ENCODE measurements around the gene CTTN. TPM values are rescaled to one million over a fixed set of nuclear protein-coding genes. Genes with fewer than 3 reads are reported as not detected.

Gene CTTN
- total and polyA plus RNA-seq, 8 donors = 68.7 to 130 (median 87.6) TPM

GRCh38 chr11:70440206-70440605, 41.9 kb downstream of the CTTN start:
- TF ChIP-seq CTCF (IDR thresholded peaks at IDR 0.05) = no peak
- Histone ChIP-seq H3K27me3 (no peaks in the 10 kb centered on the region), H3K27ac (no peak overlapping the region), H3K9me3 (no peaks in the 10 kb centered on the region), H3K4me3 (no peak overlapping the region), H3K4me1 (no peaks in the 10 kb centered on the region), H3K36me3 (peaks cover 0 to 14% (median 8%) of the 10 kb centered on the region in 3 donors)
- intact Hi-C loops (cut with DNase I) = no loop called here
- FAIRE-seq = no peak
- no peak for DNase-seq
- ATAC-seq = no peak
- 87 to 90% methylated on average over 6 of the region's 6 CpGs for WGBS, 2 donors

GRCh38 chr11:70443773-70444030, 45.4 kb downstream of the CTTN start:
- ATAC-seq = no peak
- Histone ChIP-seq H3K36me3 (no peaks in the 10 kb centered on the region), H3K27me3 (no peaks in the 10 kb centered on the region), H3K4me3 (no peak overlapping the region), H3K9me3 (no peaks in the 10 kb centered on the region), H3K27ac (no peak overlapping the region), H3K4me1 (no peaks in the 10 kb centered on the region)
- no peak for DNase-seq
- FAIRE-seq = no peak
- TF ChIP-seq CTCF (IDR thresholded peaks at IDR 0.05) = no peak
- WGBS, 2 donors = 66 to 70% methylated on average over 11 of the region's 11 CpGs
- intact Hi-C loops (cut with DNase I) = no loop called here

- 84 to 92% methylated on average over 11 of the region's 11 CpGs for WGBS, 2 donors
- Histone ChIP-seq H3K4me3 (no peak overlapping the region), H3K36me3 (no peaks in the 10 kb centered on the region), H3K27ac (no peak overlapping the region), H3K4me1 (no peaks in the 10 kb centered on the region), H3K9me3 (no peaks in the 10 kb centered on the region), H3K27me3 (no peaks in the 10 kb centered on the region)
- intact Hi-C loops (cut with DNase I) = no loop called here
- DNase-seq (no peak), ATAC-seq (no peak), FAIRE-seq (no peak)
- TF ChIP-seq CTCF (IDR thresholded peaks at IDR 0.05) = no peak
Observed at GRCh38 chr11:70445091-70445490, 46.8 kb downstream of the CTTN start.

GRCh38 chr11:70445605-70446004, 47.3 kb downstream of the CTTN start:
- DNase-seq = no peak
- ATAC-seq = no peak
- no peak for TF ChIP-seq CTCF (IDR thresholded peaks at IDR 0.05)
- Histone ChIP-seq H3K9me3 (no peaks in the 10 kb centered on the region), H3K27me3 (no peaks in the 10 kb centered on the region), H3K4me3 (no peak overlapping the region), H3K27ac (no peak overlapping the region), H3K36me3 (no peaks in the 10 kb centered on the region), H3K4me1 (no peaks in the 10 kb centered on the region)
- FAIRE-seq = no peak
- 76 to 82% methylated on average over 7 of the region's 7 CpGs for WGBS, 2 donors
- intact Hi-C loops (cut with DNase I) = no loop called here

- Histone ChIP-seq H3K27ac (no peak overlapping the region), H3K4me3 (no peak overlapping the region), H3K36me3 (no peaks in the 10 kb centered on the region), H3K27me3 (no peaks in the 10 kb centered on the region), H3K4me1 (no peaks in the 10 kb centered on the region), H3K9me3 (no peaks in the 10 kb centered on the region)
- WGBS, 2 donors = 41 to 46% methylated on average over 2 of the region's 2 CpGs
- FAIRE-seq (no peak), ATAC-seq (no peak), DNase-seq (no peak)
- intact Hi-C loops (cut with DNase I) = no loop called here
- no peak for TF ChIP-seq CTCF (IDR thresholded peaks at IDR 0.05)
Observed at GRCh38 chr11:70448983-70449567, 50.7 kb downstream of the CTTN start.
